Astrocyte of the spinal cord (primary cell): ENCODE results near the gene SHE.

Experiments used
- DNase-seq: peaks from one replicate; pipeline ENCODE4 v3.0.0; 2011; ENCODE audit warnings: low read depth, low spot score
- H3K4me3 ChIP-seq: 2 replicates; pipeline ENCODE4 v1.5.1; 2011; ENCODE audit warnings: low read depth, mild to moderate bottlenecking, low read length, moderate library complexity
- in situ Hi-C: cut with HindIII; loops from 2 replicates; pipeline ENCODE4 v1.10.0; 2017; ENCODE audit warnings: low sequenced_read_pairs
- TF ChIP-seq, protein P1 (sequence below): IDR thresholded peaks from 2 replicates; pipeline ENCODE4 v1.5.1; 2012; ENCODE audit warnings: low read depth, mild to moderate bottlenecking, low read length, inconsistent platforms

Gene SHE

DNA sequence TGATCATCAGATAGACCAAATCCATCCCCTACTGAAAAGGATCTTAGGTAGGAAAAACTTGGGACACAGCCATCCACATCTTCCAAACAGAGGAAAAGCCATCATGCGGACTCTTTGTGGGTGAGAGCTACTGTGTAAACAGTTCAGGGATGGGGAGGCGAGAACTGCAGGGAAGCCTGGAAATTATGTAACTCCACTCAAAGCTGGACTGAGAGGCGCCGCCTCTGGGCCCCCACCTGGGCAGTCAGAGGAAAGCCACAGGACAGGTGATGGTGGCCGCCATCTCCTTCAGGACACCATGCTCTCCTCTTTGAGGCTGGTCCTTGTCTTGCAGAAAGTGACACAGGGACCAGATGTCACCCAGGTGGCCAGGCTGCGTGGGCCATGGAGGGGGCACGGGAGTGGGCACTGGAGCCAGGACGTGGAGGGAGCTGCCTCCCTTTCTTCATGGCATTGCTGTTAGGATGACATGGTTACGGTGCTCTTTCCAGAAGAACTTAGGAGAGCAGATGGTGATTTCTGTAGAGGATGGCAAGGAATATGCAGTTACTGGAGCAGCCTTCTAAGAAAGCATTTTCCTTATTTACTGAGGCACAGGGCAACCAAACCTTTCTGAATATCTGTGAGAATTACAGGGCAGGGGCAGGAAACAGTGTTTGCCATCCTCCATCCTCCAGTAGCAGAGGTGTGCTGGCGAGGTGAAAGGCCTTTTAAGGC, 32.2 kb downstream of the SHE start:
- in situ Hi-C loops = no loop called here
- TF ChIP-seq, protein P1, sequence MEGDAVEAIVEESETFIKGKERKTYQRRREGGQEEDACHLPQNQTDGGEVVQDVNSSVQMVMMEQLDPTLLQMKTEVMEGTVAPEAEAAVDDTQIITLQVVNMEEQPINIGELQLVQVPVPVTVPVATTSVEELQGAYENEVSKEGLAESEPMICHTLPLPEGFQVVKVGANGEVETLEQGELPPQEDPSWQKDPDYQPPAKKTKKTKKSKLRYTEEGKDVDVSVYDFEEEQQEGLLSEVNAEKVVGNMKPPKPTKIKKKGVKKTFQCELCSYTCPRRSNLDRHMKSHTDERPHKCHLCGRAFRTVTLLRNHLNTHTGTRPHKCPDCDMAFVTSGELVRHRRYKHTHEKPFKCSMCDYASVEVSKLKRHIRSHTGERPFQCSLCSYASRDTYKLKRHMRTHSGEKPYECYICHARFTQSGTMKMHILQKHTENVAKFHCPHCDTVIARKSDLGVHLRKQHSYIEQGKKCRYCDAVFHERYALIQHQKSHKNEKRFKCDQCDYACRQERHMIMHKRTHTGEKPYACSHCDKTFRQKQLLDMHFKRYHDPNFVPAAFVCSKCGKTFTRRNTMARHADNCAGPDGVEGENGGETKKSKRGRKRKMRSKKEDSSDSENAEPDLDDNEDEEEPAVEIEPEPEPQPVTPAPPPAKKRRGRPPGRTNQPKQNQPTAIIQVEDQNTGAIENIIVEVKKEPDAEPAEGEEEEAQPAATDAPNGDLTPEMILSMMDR = no peak
- H3K4me3 ChIP-seq = no peak overlapping the region
- DNase-seq = no peak

DNA sequence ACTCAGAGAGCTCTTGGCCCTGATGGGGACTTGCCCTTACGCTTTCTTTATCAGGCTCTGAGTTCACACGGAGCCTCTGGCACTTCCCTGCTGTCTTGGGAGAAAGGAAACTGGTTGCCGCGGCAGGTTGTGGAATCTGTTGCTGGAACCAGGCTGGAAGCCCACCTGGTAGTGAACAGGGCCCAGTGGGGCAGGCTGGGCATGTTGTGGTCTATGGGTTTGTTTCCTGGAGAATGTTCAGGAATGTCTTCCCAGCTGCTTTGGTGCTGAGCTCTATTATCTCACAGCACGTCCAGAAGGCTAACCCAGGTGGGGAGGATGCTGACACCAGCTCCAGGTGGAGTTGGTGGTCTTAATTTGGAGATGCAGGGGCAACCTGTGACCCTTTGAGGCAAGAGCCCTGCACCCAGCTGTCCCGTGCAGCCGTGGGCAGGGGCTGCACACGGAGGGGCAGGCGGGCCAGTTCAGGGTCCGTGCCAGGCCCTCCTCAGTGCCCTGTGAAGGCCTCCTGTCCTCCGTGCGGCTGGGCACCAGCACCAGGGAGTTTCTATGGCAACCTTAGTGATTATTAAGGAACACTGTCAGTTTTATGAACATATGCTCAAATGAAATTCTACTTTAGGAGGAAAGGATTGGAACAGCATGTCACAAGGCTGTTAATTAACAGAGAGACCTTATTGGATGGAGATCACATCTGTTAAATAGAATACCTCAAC, 33.5 kb downstream of the SHE start:
- DNase-seq = no peak
- no peak overlapping the region for H3K4me3 ChIP-seq
- TF ChIP-seq, protein P1 = no peak
- in situ Hi-C loops = no loop called here

DNA sequence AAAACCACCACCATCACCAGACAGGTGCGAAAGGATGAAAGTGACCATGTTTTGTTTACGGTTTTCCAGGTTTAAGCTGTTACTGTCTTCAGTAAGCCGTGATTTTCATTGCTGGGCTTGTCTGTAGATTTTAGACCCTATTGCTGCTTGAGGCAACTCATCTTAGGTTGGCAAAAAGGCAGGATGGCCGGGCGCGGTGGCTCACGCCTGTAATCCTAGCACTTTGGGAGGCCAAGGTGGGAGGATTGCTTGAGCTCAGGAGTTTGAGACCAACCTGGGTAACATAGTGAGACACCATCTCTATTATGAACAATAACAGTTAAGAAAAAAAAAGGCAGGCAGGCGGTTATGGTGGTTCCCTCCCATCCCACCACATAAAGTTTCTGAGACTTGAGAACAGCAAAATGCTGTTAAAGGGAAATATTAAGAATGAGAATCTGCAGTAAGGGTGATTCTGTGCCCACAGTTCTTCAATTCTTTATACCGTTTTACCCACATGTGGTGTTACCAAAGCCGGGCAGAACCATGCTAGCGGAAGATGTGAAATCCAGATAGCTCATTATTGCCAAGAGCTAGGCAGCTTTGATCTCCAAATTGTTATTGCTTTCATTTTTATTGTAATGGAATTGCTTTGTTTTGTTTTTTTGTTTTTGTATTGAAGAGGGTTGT, 34.6 kb downstream of the SHE start:
- no peak overlapping the region for H3K4me3 ChIP-seq
- DNase-seq = no peak
- TF ChIP-seq, protein P1 = no peak
- in situ Hi-C loops = no loop called here

DNA sequence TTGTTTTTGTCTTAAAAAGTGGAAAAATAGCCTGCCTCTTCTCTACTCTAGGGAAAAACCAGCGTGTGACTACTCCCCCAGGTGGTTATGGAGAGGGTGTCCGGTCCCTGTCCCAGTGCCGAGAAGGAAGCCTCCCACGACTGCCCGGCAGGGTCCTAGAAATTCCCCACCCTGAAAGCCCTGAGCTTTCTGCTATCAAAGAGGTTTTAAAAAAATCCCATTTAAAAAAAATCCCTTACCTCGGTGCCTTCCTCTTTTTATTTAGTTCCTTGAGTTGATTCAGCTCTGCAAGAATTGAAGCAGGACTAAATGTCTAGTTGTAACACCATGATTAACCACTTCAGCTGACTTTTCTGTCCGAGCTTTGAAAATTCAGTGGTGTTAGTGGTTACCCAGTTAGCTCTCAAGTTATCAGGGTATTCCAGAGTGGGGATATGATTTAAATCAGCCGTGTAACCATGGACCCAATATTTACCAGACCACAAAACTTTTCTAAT, 35.2 kb downstream of the SHE start:
- TF ChIP-seq, protein P1 = peak; percentile 19
- in situ Hi-C loops = no loop called here
- no peak for DNase-seq
- H3K4me3 ChIP-seq = no peak overlapping the region

DNA sequence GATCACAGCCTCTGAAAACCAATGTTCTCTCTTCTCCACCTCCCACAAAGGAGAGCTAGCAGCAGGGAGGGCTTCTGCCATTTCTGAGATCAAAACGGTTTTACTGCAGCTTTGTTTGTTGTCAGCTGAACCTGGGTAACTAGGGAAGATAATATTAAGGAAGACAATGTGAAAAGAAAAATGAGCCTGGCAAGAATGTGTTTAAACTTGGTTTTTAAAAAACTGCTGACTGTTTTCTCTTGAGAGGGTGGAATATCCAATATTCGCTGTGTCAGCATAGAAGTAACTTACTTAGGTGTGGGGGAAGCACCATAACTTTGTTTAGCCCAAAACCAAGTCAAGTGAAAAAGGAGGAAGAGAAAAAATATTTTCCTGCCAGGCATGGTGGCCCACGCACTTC, 36.0 kb downstream of the SHE start:
- H3K4me3 ChIP-seq = no peak overlapping the region
- no peak for DNase-seq
- in situ Hi-C loops = no loop called here
- TF ChIP-seq, protein P1 = no peak

DNA sequence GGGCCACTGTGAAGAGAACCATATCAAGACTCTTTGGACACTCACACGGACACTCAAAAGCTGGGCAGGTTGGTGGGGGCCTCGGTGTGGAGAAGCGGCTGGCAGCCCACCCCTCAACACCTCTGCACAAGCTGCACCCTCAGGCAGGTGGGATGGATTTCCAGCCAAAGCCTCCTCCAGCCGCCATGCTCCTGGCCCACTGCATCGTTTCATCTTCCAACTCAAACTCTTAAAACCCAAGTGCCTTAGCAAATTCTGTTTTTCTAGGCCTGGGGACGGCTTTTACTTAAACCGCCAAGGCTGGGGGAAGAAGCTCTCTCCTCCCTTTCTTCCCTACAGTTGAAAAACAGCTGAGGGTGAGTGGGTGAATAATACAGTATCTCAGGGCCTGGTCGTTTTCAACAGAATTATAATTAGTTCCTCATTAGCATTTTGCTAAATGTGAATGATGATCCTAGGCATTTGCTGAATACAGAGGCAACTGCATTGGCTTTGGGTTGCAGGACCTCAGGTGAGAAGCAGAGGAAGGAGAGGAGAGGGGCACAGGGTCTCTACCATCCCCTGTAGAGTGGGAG, 36.5 kb downstream of the SHE start:
- TF ChIP-seq, protein P1 = no peak
- no peak overlapping the region for H3K4me3 ChIP-seq
- DNase-seq = no peak
- in situ Hi-C loops = no loop called here
